Kidney capillary endothelial cell (primary cell): Measurements from ENCODE around the gene PLA2G4F.

Experiments used
- DNase-seq: peaks from one replicate; pipeline ENCODE4 v3.0.0-alpha.2; 2018; ENCODE audit warnings: low spot score

The PLA2G4F gene

GRCh38 chr15:42148808-42149492 is 7.5 kb downstream of the PLA2G4F start:
- no peak for DNase-seq

GRCh38 chr15:42147431-42147735 is 9.1 kb downstream of the PLA2G4F start:
- no peak for DNase-seq

- no peak for DNase-seq
Measured at GRCh38 chr15:42146551-42147430, 9.6 kb downstream of the PLA2G4F start.

- DNase-seq = no peak
Measured at GRCh38 chr15:42145546-42146455, 10.6 kb downstream of the PLA2G4F start.

GRCh38 chr15:42144841-42145375 is 11.5 kb downstream of the PLA2G4F start:
- DNase-seq = no peak

GRCh38 chr15:42143866-42144625 is 12.4 kb downstream of the PLA2G4F start:
- DNase-seq = no peak

GRCh38 chr15:42143356-42143755 is 13.1 kb downstream of the PLA2G4F start:
- no peak for DNase-seq

- DNase-seq = no peak
Measured at GRCh38 chr15:42141795-42142667, 14.4 kb downstream of the PLA2G4F start.

GRCh38 chr15:42141246-42141645 is 15.2 kb downstream of the PLA2G4F start:
- no peak for DNase-seq

- DNase-seq = no peak
Measured at GRCh38 chr15:42140383-42141070, 15.9 kb downstream of the PLA2G4F start.

- DNase-seq = no peak
Measured at GRCh38 chr15:42139596-42139995, 16.8 kb downstream of the PLA2G4F start.

- no peak for DNase-seq
Measured at GRCh38 chr15:42138968-42139386, 17.5 kb downstream of the PLA2G4F start.

- DNase-seq = no peak
Measured at GRCh38 chr15:42138411-42138810, 18.0 kb downstream of the PLA2G4F start.

GRCh38 chr15:42137461-42138261 is 18.8 kb downstream of the PLA2G4F start:
- peak; percentile 57 for DNase-seq

GRCh38 chr15:42136513-42136912 is 19.9 kb downstream of the PLA2G4F start:
- no peak for DNase-seq

- DNase-seq = no peak
Measured at GRCh38 chr15:42135351-42135750, 21.1 kb downstream of the PLA2G4F start.

GRCh38 chr15:42134617-42135245 is 21.7 kb downstream of the PLA2G4F start:
- no peak for DNase-seq

- DNase-seq = peak; percentile 47
Measured at GRCh38 chr15:42133886-42134502, 22.4 kb downstream of the PLA2G4F start.
